ENCODE measurements around the gene UFC1. TPM values are rescaled to one million over a fixed set of nuclear protein-coding genes. Genes with fewer than 3 reads are reported as not detected.

UFC1 gene
- total and polyA plus RNA-seq, 2 of the 13 experiments (the other 11 are each of a cell fraction or from before 2014, with no cell fraction given), result 72.8 to 85.2 TPM

- 0 out of 2 replicates have a peak, but pooled peaks have one; percentile 22 for TF ChIP-seq LBX2 (CRISPR knock-in tag; IDR thresholded peaks at IDR 0.05; ENCODE audit: borderline replicate concordance)
- TF ChIP-seq IRF1 (CRISPR knock-in tag; IDR thresholded peaks at IDR 0.05; ENCODE audit: low read depth), result no peak
- no peak for TF ChIP-seq ZBTB34 (CRISPR knock-in tag; IDR thresholded peaks at IDR 0.05)
- TF ChIP-seq MYPOP (CRISPR knock-in tag; IDR thresholded peaks at IDR 0.05), result peak; percentile 90
- TF ChIP-seq RAD51 (IDR thresholded peaks at IDR 0.05; ENCODE audit: borderline replicate concordance), result no peak
- no peak for TF ChIP-seq DNMT1 (CRISPR knock-in tag; IDR thresholded peaks at IDR 0.05)
- TF ChIP-seq KMT2B (CRISPR knock-in tag; IDR thresholded peaks at IDR 0.05), result peak; percentile 40; the same call in 1 of the 2 replicates
- TF ChIP-seq SP2 (CRISPR knock-in tag; IDR thresholded peaks at IDR 0.05), result peak; percentile 83
- TF ChIP-seq ZBTB39 (CRISPR knock-in tag; IDR thresholded peaks at IDR 0.05), result no peak
- peak; percentile 88; the same call in 1 of the 2 replicates for TF ChIP-seq HMGXB3 (CRISPR knock-in tag; IDR thresholded peaks at IDR 0.05; ENCODE audit: borderline replicate concordance)
- TF ChIP-seq ZBTB46 (CRISPR knock-in tag; IDR thresholded peaks at IDR 0.05; ENCODE audit: borderline replicate concordance), result no peak
Observed at GRCh38 chr1:161165742-161166668, 12.2 kb downstream of the UFC1 start, which contains the start of gene PPOX (continued).

All from HepG2 (cell line).